ENCODE data around the gene TEAD1.

- TF ChIP-seq ATOH8 (CRISPR knock-in tag; IDR thresholded peaks at IDR 0.05; ENCODE audit: low read depth) = no peak
- no peak for TF ChIP-seq CTCF (IDR thresholded peaks at IDR 0.05)
- no peak for TF ChIP-seq CHD2 (IDR thresholded peaks at IDR 0.05; ENCODE audit: low read length, partially characterized antibody)
- no peak for TF ChIP-seq POLR2A (IDR thresholded peaks at IDR 0.05; ENCODE audit: low read length)
- TF ChIP-seq MYC (IDR thresholded peaks at IDR 0.05; ENCODE audit: borderline replicate concordance, low read length) = no peak
- no peak for TF ChIP-seq RAD21 (conservative IDR thresholded peaks at IDR 0.05 in 1 of 2, IDR thresholded peaks at IDR 0.05 in 1 of 2)
- TF ChIP-seq MAX (IDR thresholded peaks at IDR 0.05) = no peak
- TF ChIP-seq NR3C1 (IDR thresholded peaks at IDR 0.05) = no peak
- TF ChIP-seq MAZ (IDR thresholded peaks at IDR 0.05; ENCODE audit: borderline replicate concordance, low read depth, low read length) = no peak
- TF ChIP-seq BHLHE40 (IDR thresholded peaks at IDR 0.05; ENCODE audit: low read depth, low read length) = no peak
- no peak for TF ChIP-seq PHF8 (IDR thresholded peaks at IDR 0.05; ENCODE audit: borderline replicate concordance, low read depth)
Observed at GRCh38 chr11:12950670-12951069, 276.4 kb downstream of the TEAD1 start.

Measured in A549 (cell line).